ENCODE data around the gene EDEM1. TPM values are rescaled to one million over a fixed set of nuclear protein-coding genes. Genes with fewer than 3 reads are reported as not detected.

Gene EDEM1
- total and polyA plus RNA-seq, 9 donors: 11.5 to 43.4 (median 27.2) TPM

DNA sequence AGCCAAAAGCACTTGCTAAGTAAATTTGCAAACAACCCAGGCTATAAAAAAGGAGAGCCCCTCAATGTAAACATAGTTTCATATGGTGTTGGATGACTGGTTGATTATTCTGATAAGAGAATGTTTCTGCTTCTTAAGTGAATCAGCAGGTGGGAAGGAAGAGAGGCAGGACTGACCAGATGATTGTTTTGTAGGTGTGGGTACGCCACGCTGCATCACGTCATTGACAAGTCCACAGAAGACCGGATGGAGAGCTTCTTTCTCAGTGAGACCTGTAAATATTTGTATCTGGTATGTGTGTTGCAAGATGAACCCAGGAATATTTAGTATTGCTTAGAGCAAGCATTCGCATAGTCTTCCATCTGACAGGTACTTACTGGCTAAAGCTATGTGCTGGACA is 23.4 kb downstream of the EDEM1 start:
- H3K4me1 ChIP-seq (ENCODE audit: insufficient read depth): no peaks in the 10 kb centered on the region
- DNase-seq: no peak
- no peak for TF ChIP-seq POLR2A (IDR thresholded peaks at IDR 0.05)
- no peak for TF ChIP-seq CTCF (IDR thresholded peaks at IDR 0.05)
- TF ChIP-seq EP300 (IDR thresholded peaks at IDR 0.05): no peak
- 94 to 96% (median 95%) methylated on average over 5 of the region's 5 CpGs for WGBS, 3 donors
- no peak overlapping the region for H3K27ac ChIP-seq
- H3K36me3 ChIP-seq: no peaks in the 10 kb centered on the region
- intact Hi-C loops (cut with DNase I): no loop called here
- H3K27me3 ChIP-seq: no peaks in the 10 kb centered on the region
- no peaks in the 10 kb centered on the region for H3K9me3 ChIP-seq
- no peak overlapping the region for H3K4me3 ChIP-seq

DNA sequence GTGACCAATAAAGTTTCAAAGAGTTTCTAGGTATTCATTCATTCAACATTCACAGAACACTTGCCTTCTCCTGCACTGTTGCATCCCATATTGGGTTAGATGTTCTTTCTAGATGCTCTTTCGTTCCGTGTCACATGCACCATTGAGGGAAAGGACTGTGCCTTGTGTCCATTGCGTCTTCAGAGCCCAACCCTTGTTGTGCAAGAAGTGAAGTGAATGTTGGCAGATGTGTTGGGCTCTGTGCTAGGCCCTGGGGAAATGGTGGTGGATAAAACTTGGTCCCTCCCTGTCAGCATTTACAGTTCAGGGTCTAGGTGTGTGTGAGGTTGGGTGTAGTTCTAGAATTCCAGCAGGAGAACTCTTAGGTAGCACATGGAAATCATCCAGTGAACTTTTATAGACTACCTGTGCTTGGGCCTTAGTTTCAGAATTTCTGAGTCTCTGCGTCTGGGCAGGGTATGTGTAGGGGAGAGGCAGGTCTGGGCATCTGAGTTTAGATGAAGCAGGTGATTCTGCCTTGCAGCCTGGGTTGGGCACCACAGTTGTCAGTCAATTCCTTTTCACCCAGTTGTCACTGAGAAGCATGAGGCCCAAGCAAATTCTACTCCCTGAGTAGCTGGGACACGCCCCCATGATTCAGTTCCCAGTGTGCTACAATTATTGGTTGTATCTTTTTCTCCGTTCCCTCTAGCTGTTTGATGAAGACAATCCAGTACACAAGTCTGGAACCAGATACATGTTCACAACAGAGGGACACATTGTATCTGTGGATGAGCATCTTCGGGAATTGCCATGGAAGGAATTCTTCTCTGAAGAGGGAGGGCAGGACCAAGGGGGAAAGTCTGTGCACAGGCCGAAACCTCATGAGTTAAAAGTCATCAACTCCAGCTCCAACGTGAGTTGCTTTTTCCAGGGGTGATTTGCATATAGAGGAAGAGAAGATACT is 25.4 kb downstream of the EDEM1 start:
- 86 to 88% (median 86%) methylated on average over 9 of the region's 9 CpGs for WGBS, 3 donors
- no peaks in the 10 kb centered on the region for H3K9me3 ChIP-seq
- intact Hi-C loops (cut with DNase I): no loop called here
- DNase-seq: no peak
- H3K27ac ChIP-seq: no peak overlapping the region
- H3K27me3 ChIP-seq: no peaks in the 10 kb centered on the region
- H3K36me3 ChIP-seq: no peaks in the 10 kb centered on the region
- no peak overlapping the region for H3K4me3 ChIP-seq
- peaks cover 2% of the 10 kb centered on the region for H3K4me1 ChIP-seq (ENCODE audit: insufficient read depth)
- no peak for TF ChIP-seq EP300 (IDR thresholded peaks at IDR 0.05)
- TF ChIP-seq CTCF (IDR thresholded peaks at IDR 0.05): no peak

DNA sequence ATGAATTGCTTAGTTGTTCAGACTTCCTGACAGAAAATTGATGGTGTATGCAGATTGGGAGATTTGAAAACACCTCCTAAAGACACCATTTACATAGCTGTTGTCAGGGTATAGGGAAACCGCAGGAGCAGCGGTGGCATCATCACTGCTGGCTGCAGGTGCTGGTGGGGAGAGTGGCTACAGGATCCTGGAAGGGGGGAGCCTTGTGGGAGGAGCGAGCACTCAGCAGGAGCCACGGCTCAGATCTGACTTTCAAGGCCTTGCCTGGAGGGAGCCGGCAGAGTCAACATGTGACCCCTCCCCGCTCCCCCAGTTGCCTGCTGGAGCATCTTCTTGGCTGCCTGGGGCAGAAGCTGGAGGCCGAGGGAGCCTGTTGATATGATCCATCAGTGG is 26.1 kb downstream of the EDEM1 start:
- Histone ChIP-seq H3K27me3 (no peaks in the 10 kb centered on the region), H3K9me3 (no peaks in the 10 kb centered on the region), H3K4me3 (no peak overlapping the region), H3K27ac (no peak overlapping the region), H3K36me3 (no peaks in the 10 kb centered on the region), H3K4me1 (ENCODE audit: insufficient read depth) (peaks cover 2% of the 10 kb centered on the region)
- 62 to 71% (median 69%) methylated on average over 7 of the region's 7 CpGs for whole genome bisulfite sequencing, 3 donors
- no peak for TF ChIP-seq POLR2A (IDR thresholded peaks at IDR 0.05)
- TF ChIP-seq CTCF (IDR thresholded peaks at IDR 0.05): no peak
- TF ChIP-seq EP300 (IDR thresholded peaks at IDR 0.05): no peak
- intact Hi-C loops (cut with DNase I): no loop called here
- DNase-seq: no peak

GRCh38 chr3:5214352-5214751 is 26.8 kb downstream of the EDEM1 start:
- Histone ChIP-seq H3K4me3 (no peak overlapping the region), H3K27me3 (no peaks in the 10 kb centered on the region), H3K27ac (no peak overlapping the region), H3K4me1 (ENCODE audit: insufficient read depth) (peaks cover 2% of the 10 kb centered on the region), H3K36me3 (no peaks in the 10 kb centered on the region), H3K9me3 (no peaks in the 10 kb centered on the region)
- TF ChIP-seq EP300 (IDR thresholded peaks at IDR 0.05) (no peak), POLR2A (IDR thresholded peaks at IDR 0.05) (no peak), CTCF (IDR thresholded peaks at IDR 0.05) (no peak)
- intact Hi-C loops (cut with DNase I): no loop called here
- no peak for DNase-seq
- 71 to 76% (median 76%) methylated on average over 9 of the region's 9 CpGs for WGBS, 3 donors

Measured in ovary (tissue), 9 donors.